Kidney (tissue), 14 donors: ENCODE measurements around the gene NEURL1. TPM values are rescaled to one million over a fixed set of nuclear protein-coding genes. Genes with fewer than 3 reads are reported as not detected.

Experiments
- DNase-seq, 5 donors: peaks; one replicate each; pipeline ENCODE4 v3.0.0-alpha.2; 2013 to 2020
- FAIRE-seq: peaks from 2 replicates; lab custom pipeline; 2012; peaks lifted over from hg19 to GRCh38; lab: Jason Lieb, UNC
- H3K27ac ChIP-seq, 2 donors: one replicate each; pipeline ENCODE4 v1.7.0; 2013; ENCODE audit warnings: low read depth in 2 of 2, low read length in 2 of 2, inconsistent platforms in 1 of 2
- H3K27me3 ChIP-seq: one replicate; pipeline ENCODE4 v1.7.1; 2013; ENCODE audit warnings: low read length, inconsistent platforms; ENCODE audit not compliant: control insufficient read depth, insufficient read depth
- H3K36me3 ChIP-seq, 3 donors: one replicate each; pipeline versions ENCODE4 v1.7.0 to v1.7.1; 2013; ENCODE audit warnings: low read length in 3 of 3, control low read depth in 1 of 3, inconsistent platforms in 1 of 3; ENCODE audit not compliant: insufficient read depth in 3 of 3, control insufficient read depth in 2 of 3
- H3K4me1 ChIP-seq, 3 donors: one replicate each; pipeline versions ENCODE4 v1.7.0 to v1.7.1; 2013; ENCODE audit warnings: low read length in 3 of 3, inconsistent platforms in 1 of 3, low read depth in 1 of 3; ENCODE audit not compliant: control insufficient read depth in 2 of 3, insufficient read depth in 2 of 3
- H3K4me3 ChIP-seq, 3 donors: one replicate each; pipeline versions ENCODE4 v1.7.0 to v1.8.1; 2013; ENCODE audit warnings: low read length in 3 of 3, control low read depth in 1 of 3, inconsistent platforms in 1 of 3
- H3K9ac ChIP-seq, 3 donors: one replicate each; pipeline versions ENCODE4 v1.7.0 to v1.7.1; 2013; ENCODE audit warnings: low read length in 3 of 3, control low read depth in 1 of 3, inconsistent platforms in 1 of 3
- H3K9me3 ChIP-seq, 3 donors: one replicate each; pipeline versions ENCODE4 v1.7.0 to v1.7.1; 2013; ENCODE audit warnings: low read length in 3 of 3, control low read depth in 1 of 3, inconsistent platforms in 1 of 3; ENCODE audit not compliant: control insufficient read depth in 2 of 3, insufficient read depth in 1 of 3
- intact Hi-C: fragments of 100-400 bp; cut with DNase I; formaldehyde crosslinking; loops from one replicate; pipeline ENCODE4 v1.11.1; 2022
- polyA plus RNA-seq: library from polyadenylated mRNA; stranded (reverse); fragments of 350-450 nt; fragmentation: Illumina TruSeq; extraction: RNeasy Lipid Tissue Mini Kit (QIAGEN cat#74804); gene quantifications from one replicate; pipeline ENCODE4 v1.2.3, GENCODE V29; 2014; ENCODE audit warnings: low read depth, low replicate concordance; ENCODE audit not compliant: insufficient read depth
- total RNA-seq: library from RNA; stranded (reverse); fragmentation: NEBNext Ultra II Directional; extraction: Animal tissue kit (Norgen Biotek cat#: 25700); gene quantifications from one replicate; pipeline ENCODE4 v1.2.1, GENCODE V29; 2021
- TF ChIP-seq, protein P1 (sequence below): IDR thresholded peaks from 3 replicates; pipeline ENCODE4 v1.5.1; 2012; ENCODE audit warnings: mild to moderate bottlenecking, moderate library complexity, borderline replicate concordance; ENCODE audit not compliant: insufficient read depth; ENCODE audit errors: extremely low read depth
- donor health status: control.
- donor health status: control.
- donor health status: control.
- donor health status: control.
- donor health status: control.
- donor health status: DM: yes; HTN: yes; CAD: no.
- donor health status: Normal renal cell carcinoma (clear cell type).

NEURL1 gene
- total and polyA plus RNA-seq, 2 donors from 2014 or later, result 1.2 TPM

DNA sequence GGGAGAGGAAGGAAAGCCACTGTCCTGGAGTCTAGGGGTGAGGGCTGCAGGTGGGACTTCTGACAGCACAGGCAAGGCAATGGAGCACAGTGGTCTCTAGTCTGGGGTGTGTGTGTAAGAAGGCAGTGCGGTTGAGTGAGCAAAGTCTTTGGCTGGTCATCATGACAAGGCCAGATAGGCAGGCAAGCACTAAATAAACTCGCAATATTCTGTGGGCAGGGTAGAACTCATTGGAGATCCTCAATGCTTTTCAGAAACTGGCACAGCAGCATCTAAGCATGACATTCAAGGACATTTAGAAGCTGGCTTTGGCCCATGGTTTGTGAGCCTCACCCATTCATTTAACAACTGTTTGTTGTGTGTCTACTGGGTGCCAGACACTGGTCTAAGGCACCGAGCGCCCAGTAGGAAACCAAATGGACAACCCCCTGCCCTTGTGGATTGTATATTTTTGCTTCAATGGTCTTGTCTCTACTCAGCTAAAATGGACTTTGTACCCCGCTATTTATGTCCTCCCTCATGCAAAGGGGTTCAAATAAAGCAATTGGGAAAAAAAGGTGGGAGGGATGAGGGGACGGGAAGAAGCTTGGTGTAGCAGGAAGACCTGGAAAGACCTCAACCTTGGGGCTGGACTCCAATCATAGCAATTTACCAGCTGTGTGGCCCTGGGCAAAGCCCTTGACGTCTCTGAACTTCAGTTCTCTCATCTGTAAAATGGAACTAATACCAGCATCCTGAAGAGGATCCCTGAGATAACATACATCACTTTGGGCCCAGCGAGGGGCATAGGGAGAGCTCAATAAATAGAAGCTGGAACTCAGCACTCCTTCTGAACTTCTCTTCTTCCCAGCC is 116.0 kb downstream of the NEURL1 start:
- no peak overlapping the region for H3K4me3 ChIP-seq
- DNase-seq (no peak), FAIRE-seq (no peak)
- intact Hi-C loops, result no loop called here
- H3K36me3 ChIP-seq, result peaks cover 2 to 7% (median 5%) of the 10 kb centered on the region in 3 donors
- no peaks in the 10 kb centered on the region for H3K27me3 ChIP-seq
- TF ChIP-seq, protein P1, sequence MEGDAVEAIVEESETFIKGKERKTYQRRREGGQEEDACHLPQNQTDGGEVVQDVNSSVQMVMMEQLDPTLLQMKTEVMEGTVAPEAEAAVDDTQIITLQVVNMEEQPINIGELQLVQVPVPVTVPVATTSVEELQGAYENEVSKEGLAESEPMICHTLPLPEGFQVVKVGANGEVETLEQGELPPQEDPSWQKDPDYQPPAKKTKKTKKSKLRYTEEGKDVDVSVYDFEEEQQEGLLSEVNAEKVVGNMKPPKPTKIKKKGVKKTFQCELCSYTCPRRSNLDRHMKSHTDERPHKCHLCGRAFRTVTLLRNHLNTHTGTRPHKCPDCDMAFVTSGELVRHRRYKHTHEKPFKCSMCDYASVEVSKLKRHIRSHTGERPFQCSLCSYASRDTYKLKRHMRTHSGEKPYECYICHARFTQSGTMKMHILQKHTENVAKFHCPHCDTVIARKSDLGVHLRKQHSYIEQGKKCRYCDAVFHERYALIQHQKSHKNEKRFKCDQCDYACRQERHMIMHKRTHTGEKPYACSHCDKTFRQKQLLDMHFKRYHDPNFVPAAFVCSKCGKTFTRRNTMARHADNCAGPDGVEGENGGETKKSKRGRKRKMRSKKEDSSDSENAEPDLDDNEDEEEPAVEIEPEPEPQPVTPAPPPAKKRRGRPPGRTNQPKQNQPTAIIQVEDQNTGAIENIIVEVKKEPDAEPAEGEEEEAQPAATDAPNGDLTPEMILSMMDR, result no peak
- H3K9me3 ChIP-seq, result no peaks in the 10 kb centered on the region
- no peak overlapping the region for H3K27ac ChIP-seq
- no peaks in the 10 kb centered on the region for H3K4me1 ChIP-seq
- H3K9ac ChIP-seq, result no peak overlapping the region

DNA sequence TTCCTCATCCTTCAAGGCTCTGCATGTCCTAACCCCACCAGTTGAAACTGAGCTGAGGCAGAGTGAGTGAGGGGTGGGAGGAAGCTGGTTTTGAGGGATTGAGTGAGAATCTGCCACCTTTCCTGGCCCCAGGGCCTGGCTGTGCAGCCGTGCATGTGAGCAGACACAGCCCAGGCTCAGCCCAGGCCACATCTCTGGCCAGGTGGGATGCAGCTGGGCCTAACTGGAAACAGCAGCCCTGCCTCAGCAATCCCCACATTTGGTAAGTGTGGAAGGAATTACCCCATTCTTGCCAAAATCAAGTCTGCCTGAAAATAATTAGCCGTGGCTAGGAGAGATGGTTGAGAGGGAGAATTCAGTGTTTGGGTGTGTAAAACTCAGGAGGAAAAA is 116.6 kb downstream of the NEURL1 start:
- intact Hi-C loops, result no loop called here

DNA sequence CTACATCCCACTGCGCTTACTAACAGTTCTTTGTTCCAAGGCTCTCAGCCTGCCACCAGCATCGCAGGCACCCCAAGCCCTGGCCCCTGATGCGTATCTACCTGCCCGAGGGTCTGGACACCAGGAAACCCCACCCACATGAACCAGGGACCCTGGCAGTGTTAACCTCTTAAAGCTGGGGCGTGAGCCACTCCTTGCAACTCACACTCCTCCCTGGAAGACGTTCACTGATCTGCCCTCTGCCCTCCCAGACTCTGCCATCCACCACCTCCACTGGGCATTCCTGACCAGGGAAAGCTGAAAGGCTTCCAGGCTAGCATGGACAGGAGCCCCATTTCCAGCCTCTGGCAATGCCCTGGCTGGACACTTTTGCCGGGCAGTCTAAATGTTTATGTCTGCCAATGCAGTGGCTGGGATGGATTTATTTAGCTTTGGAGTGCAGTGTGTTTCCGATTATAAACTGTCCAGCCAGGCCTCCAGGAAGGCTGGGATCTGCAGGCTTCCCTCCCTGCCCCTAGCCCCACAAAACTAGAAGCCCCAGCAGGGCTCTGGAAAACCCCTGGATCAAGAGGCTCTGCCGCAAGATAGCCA is 117.5 kb downstream of the NEURL1 start:
- DNase-seq, result no peak
- H3K36me3 ChIP-seq, result peaks cover 2 to 7% (median 5%) of the 10 kb centered on the region in 3 donors
- H3K4me1 ChIP-seq, result peaks cover 0 to 3% (median 0%) of the 10 kb centered on the region in 3 donors
- H3K27ac ChIP-seq, result no peak overlapping the region
- no peaks in the 10 kb centered on the region for H3K9me3 ChIP-seq
- intact Hi-C loops, result no loop called here
- H3K9ac ChIP-seq, result no peak overlapping the region
- no peak for FAIRE-seq
- TF ChIP-seq, protein P1, result no peak
- no peaks in the 10 kb centered on the region for H3K27me3 ChIP-seq
- H3K4me3 ChIP-seq, result no peak overlapping the region

More for the DNA sequence above, 116.6 kb downstream of the NEURL1 start:
- no peak overlapping the region for H3K4me3 ChIP-seq
- H3K9ac ChIP-seq, result no peak overlapping the region
- H3K9me3 ChIP-seq, result no peaks in the 10 kb centered on the region
- TF ChIP-seq, protein P1, result no peak
- FAIRE-seq, result no peak
- DNase-seq, result no peak
- H3K27me3 ChIP-seq, result no peaks in the 10 kb centered on the region
- H3K36me3 ChIP-seq, result peaks cover 2 to 7% (median 5%) of the 10 kb centered on the region in 3 donors
- no peak overlapping the region for H3K27ac ChIP-seq
- H3K4me1 ChIP-seq, result peaks cover 0 to 2% (median 0%) of the 10 kb centered on the region in 3 donors
